CD4-positive, CD25-positive, alpha-beta regulatory T cell (primary cell): Measurements from ENCODE around the gene SORT1. TPM values are rescaled to one million over a fixed set of nuclear protein-coding genes. Genes with fewer than 3 reads are reported as not detected.
"Not testable (repeated sequence)": the region's sequence is repeated elsewhere in the genome, so short reads cannot be mapped to it uniquely, and the experiment has no call there.

Experiments
- ATAC-seq, 2 donors: fragments of 150-1000 bp; cut with Tn5 transposase; one replicate each; pipeline ENCODE4 v1.10.0; 2021; ENCODE audit warnings: low read depth in 2 of 2, moderate number of reproducible peaks in 2 of 2, moderate library complexity in 1 of 2
- DNase-seq, 3 donors: peaks; one replicate each; pipeline versions ENCODE4 v3.0.0 to v3.0.0-alpha.2; 2012 to 2022; ENCODE audit warnings: mixed read lengths in 1 of 3
- H3K27ac ChIP-seq: one replicate; pipeline ENCODE4 v1.7.0; 2013; ENCODE audit warnings: mild to moderate bottlenecking, low read length; ENCODE audit not compliant: insufficient read depth, poor library complexity, severe bottlenecking
- H3K27me3 ChIP-seq: one replicate; pipeline ENCODE4 v1.7.0; 2013; ENCODE audit warnings: low read length; ENCODE audit not compliant: control insufficient read depth, insufficient read depth
- H3K36me3 ChIP-seq: one replicate; pipeline ENCODE4 v1.7.0; 2013; ENCODE audit warnings: mild to moderate bottlenecking, low read length, moderate library complexity; ENCODE audit not compliant: control insufficient read depth, insufficient read depth
- H3K4me1 ChIP-seq: 2 replicates; pipeline ENCODE4 v1.7.0; 2013; ENCODE audit warnings: mild to moderate bottlenecking, low read length; ENCODE audit not compliant: insufficient read depth, control insufficient read depth, poor library complexity, severe bottlenecking
- H3K4me3 ChIP-seq: one replicate; pipeline ENCODE4 v1.7.0; 2013; ENCODE audit warnings: low read depth, mild to moderate bottlenecking, low read length, moderate library complexity
- H3K9me3 ChIP-seq, 2 experiments: 1 replicate in 1 of 2; 2 replicates in 1 of 2; pipeline ENCODE4 v1.7.0; 2013; ENCODE audit warnings: low read length in 2 of 2, mild to moderate bottlenecking in 1 of 2, moderate library complexity in 1 of 2; ENCODE audit not compliant: control insufficient read depth in 2 of 2
- H3K27ac Mint-ChIP-seq, 3 donors: one replicate each; pipeline ENCODE4 v1.8.0; 2020 to 2022; ENCODE audit warnings: mild to moderate bottlenecking in 3 of 3, mixed read lengths in 3 of 3, moderate library complexity in 2 of 3
- H3K27me3 Mint-ChIP-seq: one replicate; pipeline ENCODE4 v1.8.0; 2022; ENCODE audit warnings: mild to moderate bottlenecking, mixed read lengths
- H3K36me3 Mint-ChIP-seq: one replicate; pipeline ENCODE4 v1.8.0; 2020; ENCODE audit warnings: mixed read lengths
- H3K4me1 Mint-ChIP-seq, 4 donors: one replicate each; pipeline ENCODE4 v1.8.0; 2020 to 2022; ENCODE audit warnings: mixed read lengths in 4 of 4, mild to moderate bottlenecking in 1 of 4
- H3K4me3 Mint-ChIP-seq, 4 donors: one replicate each; pipeline ENCODE4 v1.8.0; 2020 to 2022; ENCODE audit warnings: mild to moderate bottlenecking in 4 of 4, mixed read lengths in 4 of 4, moderate library complexity in 3 of 4
- H3K9me3 Mint-ChIP-seq, 7 donors: one replicate each; pipeline ENCODE4 v1.8.0; 2020 to 2022; ENCODE audit warnings: mixed read lengths in 7 of 7, mild to moderate bottlenecking in 3 of 7, moderate library complexity in 2 of 7
- polyA plus RNA-seq, 4 donors: library from polyadenylated mRNA; unstranded; fragments of 300-500 nt; fragmentation: Illumina TruSeq; gene quantifications; one replicate each; pipeline ENCODE4 v1.2.3, GENCODE V29; 2021
- total RNA-seq: library from RNA; stranded (reverse); gene quantifications from one replicate; pipeline ENCODE4 v1.2.3, GENCODE V29; 2022

Gene SORT1
- total and polyA plus RNA-seq, 5 donors from 2014 or later: 0.86 TPM; not detected in 4

DNA sequence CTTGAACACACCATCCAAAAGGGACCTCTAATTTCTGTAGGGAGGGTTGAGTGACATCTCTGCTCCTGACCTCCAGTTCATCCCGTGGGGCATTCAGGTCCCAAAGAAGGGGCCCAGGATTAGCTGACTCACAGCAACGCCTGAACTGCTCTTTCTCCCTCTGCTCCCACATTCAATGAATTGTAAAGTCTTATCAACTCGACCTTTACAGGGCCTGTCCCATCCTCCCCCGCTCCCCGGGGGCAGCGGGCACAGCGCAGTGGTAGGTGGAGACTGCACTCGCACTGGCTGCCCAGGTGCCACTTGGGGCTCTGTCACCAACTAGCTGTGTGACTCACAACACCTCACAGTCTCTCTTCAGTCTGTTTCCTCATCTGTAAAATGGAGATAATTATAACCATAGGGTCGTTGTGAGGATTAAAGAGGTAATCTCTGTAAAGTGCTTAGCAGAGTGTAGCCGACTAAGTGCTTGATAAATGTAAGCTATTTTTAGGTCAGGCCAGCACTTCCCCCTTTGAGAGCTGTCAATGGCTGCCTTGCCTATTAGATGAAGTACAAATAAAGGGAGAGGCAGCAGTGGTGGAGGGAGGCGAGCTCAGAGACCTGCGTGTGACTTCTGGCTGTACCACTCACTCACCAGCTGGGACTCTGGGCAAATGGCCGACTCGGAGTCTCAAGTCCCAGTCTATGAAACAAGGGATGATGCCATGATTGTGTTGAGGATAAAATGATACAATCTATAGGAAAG lies 90.3 kb downstream of the SORT1 start:
- Histone ChIP-seq H3K27ac (no peak overlapping the region), H3K36me3 (no peaks in the 10 kb centered on the region), H3K4me3 (no peak overlapping the region), H3K9me3 (no peaks in the 10 kb centered on the region), H3K4me1 (no peaks in the 10 kb centered on the region), H3K27me3 (peaks cover 2% of the 10 kb centered on the region)
- no peak overlapping the region for H3K27ac Mint-ChIP-seq
- no peaks in the 10 kb centered on the region for H3K9me3 Mint-ChIP-seq
- no peaks in the 10 kb centered on the region for H3K36me3 Mint-ChIP-seq
- no peaks in the 10 kb centered on the region for H3K4me1 Mint-ChIP-seq
- DNase-seq (no peak), ATAC-seq (peak; percentile 50)
- H3K4me3 Mint-ChIP-seq: no peak overlapping the region
- peaks cover 16% of the 10 kb centered on the region for H3K27me3 Mint-ChIP-seq

DNA sequence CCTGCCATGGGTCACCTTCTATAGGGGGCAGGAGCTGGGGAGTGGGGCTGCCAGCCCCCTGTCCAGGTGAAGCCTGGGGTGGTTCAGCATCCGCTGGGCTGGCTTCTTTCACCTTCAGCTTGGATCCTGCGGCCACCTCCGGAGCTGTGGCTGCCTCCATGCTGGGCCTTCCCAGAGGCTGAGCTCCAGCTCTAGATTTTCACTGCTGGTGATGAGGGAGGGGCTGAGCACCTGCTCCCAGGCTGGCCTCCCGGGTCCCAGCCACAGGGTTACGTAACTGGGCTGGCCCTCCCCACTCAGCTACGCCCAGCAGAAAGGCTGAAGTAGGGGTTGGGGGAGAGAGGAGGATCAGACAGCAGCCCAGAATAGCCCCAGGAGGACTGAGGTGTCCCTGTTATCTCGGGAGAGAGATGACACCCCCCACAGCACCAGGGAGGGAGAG lies 90.9 kb downstream of the SORT1 start, which contains the start of gene MYBPHL:
Gene MYBPHL, minus strand, starts transcription at position 180 of the 442 bp plus-strand sequence. Its CDS starts 20 bp downstream, at position 160.
- no peaks in the 10 kb centered on the region for H3K9me3 Mint-ChIP-seq
- no peak within 1 kb of the TSS for H3K27ac Mint-ChIP-seq
- ATAC-seq (no peak), DNase-seq (no peak)
- no peaks in the 10 kb centered on the region for H3K9me3 ChIP-seq
- no peaks in the 10 kb centered on the region for H3K4me1 ChIP-seq
- no peaks in the 10 kb centered on the region for H3K4me1 Mint-ChIP-seq
- H3K4me3 Mint-ChIP-seq: no peak within 1 kb of the TSS
- H3K27me3 Mint-ChIP-seq: peaks cover 15% of the 10 kb centered on the region
- H3K27ac ChIP-seq: no peak within 1 kb of the TSS
- H3K36me3 Mint-ChIP-seq: no peaks in the 10 kb centered on the region
- no peak within 1 kb of the TSS for H3K4me3 ChIP-seq
- H3K27me3 ChIP-seq: peaks cover 2% of the 10 kb centered on the region
- H3K36me3 ChIP-seq: no peaks in the 10 kb centered on the region

DNA sequence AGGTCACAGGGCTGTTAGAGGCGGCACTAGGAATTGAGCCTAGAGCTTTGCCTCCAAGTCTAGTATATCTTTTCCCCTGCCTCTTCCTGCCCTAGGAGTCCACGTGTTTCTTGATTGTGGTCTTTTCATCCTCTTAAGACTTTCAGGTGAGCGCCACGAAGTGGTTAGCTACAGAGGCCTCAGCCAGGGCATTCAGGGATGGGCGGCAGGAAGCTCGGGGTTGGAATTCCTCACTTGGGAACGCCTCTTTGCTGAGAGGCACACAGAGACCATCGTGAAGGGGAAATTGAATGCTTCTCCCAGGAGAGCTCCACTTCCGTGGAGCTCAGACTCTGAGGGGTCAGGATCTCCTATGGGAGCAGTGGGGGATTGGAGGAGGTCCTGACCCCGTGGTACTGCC lies 91.7 kb downstream of the SORT1 start:
- not testable (repeated sequence) for H3K4me3 Mint-ChIP-seq, ATAC-seq, H3K9me3 ChIP-seq, H3K4me3 ChIP-seq, H3K27ac ChIP-seq, H3K36me3 Mint-ChIP-seq, H3K27me3 Mint-ChIP-seq, DNase-seq, H3K9me3 Mint-ChIP-seq, H3K36me3 ChIP-seq, H3K4me1 ChIP-seq, H3K27me3 ChIP-seq, H3K4me1 Mint-ChIP-seq, H3K27ac Mint-ChIP-seq

DNA sequence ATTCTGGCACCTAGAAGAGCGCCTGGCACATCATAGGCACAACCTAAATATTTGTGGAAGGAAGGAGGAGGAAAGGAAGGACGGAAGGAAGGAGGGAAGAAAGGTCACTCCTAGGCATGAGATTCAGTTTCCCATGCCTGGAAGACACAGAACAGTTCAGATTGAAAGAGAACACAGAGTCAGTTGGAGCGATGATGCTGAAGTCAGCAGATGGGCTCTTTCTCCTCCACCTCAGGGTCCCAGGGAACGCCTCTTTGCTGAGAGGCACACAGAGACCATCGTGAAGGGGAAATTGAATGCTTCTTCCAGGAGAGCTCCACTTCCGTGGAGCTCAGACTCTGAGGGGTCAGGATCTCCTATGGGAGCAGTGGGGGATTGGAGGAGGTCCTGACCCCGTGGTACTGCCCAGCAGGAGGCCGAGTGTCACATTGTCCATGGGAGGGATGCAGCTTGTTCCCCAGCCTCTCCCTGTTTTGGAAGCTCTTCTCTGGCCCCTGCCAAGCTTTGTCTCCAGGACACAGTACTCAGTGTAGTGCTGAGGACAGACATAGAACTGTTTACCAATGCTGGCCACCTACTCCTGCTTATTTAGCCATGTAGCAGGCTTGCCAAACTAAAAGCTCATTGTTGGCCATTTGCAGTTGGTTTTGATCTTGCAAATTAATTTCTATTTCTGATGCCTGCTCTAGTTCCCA lies 93.3 kb downstream of the SORT1 start:
- H3K27ac ChIP-seq: no peak overlapping the region
- Mint-ChIP-seq H3K27me3 (peaks cover 20% of the 10 kb centered on the region), H3K36me3 (no peaks in the 10 kb centered on the region), H3K4me1 (no peaks in the 10 kb centered on the region), H3K27ac (no peak overlapping the region), H3K9me3 (no peaks in the 10 kb centered on the region), H3K4me3 (no peak overlapping the region)
- H3K4me1 ChIP-seq: no peaks in the 10 kb centered on the region
- DNase-seq (no peak), ATAC-seq (no peak)
- H3K27me3 ChIP-seq: no peaks in the 10 kb centered on the region
- no peaks in the 10 kb centered on the region for H3K9me3 ChIP-seq
- no peak overlapping the region for H3K4me3 ChIP-seq
- no peaks in the 10 kb centered on the region for H3K36me3 ChIP-seq

DNA sequence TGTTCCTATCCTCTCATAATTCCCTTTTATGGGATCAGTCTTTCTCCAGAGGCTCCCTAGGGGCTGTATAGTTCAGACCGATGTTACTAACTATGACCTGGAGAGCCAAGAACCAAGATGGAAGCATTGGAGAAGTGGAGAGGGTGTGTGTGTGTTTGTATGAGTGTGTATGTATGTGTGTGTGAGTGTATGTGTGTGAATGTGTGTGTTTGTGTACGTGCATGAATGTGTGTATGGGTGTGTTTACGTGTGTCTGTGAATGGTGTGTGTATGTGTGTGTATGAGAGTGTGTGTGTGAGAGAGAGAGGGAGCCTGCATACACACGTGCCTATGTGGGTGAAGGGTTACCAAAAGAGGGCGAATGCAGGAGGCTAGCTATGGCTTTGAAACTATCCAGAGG lies 95.8 kb downstream of the SORT1 start:
- no peak for ATAC-seq
- no peaks in the 10 kb centered on the region for H3K4me1 Mint-ChIP-seq
- peaks cover 18% of the 10 kb centered on the region for H3K27me3 Mint-ChIP-seq
- no peak overlapping the region for H3K4me3 Mint-ChIP-seq
- no peak overlapping the region for H3K4me3 ChIP-seq
- H3K36me3 ChIP-seq: no peaks in the 10 kb centered on the region
- no peak for DNase-seq
- H3K27ac ChIP-seq: no peak overlapping the region
- H3K27ac Mint-ChIP-seq: no peak overlapping the region
- H3K4me1 ChIP-seq: no peaks in the 10 kb centered on the region
- no peaks in the 10 kb centered on the region for H3K9me3 ChIP-seq
- no peaks in the 10 kb centered on the region for H3K27me3 ChIP-seq
- H3K9me3 Mint-ChIP-seq: no peaks in the 10 kb centered on the region
- no peaks in the 10 kb centered on the region for H3K36me3 Mint-ChIP-seq

DNA sequence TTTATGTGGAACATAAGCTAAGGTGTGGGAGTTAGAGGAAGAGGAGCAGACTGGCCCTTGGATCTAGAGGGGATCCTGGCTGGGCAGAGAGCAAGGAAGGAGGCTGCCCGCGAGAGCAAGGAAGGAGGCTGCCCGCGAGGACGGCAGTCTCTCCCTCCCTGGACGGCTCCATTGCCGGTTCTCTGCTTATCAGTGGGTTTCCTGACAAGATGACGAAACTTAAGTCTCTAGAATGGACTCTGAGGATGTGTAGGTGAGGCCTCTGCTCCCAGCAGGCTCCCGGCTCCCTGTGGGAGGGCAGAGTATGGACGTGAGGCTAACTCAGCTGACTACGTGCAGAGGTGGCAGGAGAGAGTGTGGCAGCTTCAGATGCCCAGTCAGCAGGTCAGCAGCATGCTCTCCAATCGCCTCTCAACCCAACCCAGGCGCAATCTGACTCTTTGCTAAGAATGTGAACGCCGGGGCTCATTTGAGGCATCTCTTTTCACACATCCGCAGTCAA lies 97.0 kb downstream of the SORT1 start:
- Mint-ChIP-seq H3K4me1 (no peaks in the 10 kb centered on the region), H3K36me3 (no peaks in the 10 kb centered on the region), H3K9me3 (no peaks in the 10 kb centered on the region), H3K4me3 (no peak overlapping the region), H3K27ac (no peak overlapping the region), H3K27me3 (peaks cover 18% of the 10 kb centered on the region)
- H3K27me3 ChIP-seq: peaks cover 1% of the 10 kb centered on the region
- no peak for ATAC-seq
- no peaks in the 10 kb centered on the region for H3K9me3 ChIP-seq
- H3K36me3 ChIP-seq: no peaks in the 10 kb centered on the region
- no peak for DNase-seq
- no peaks in the 10 kb centered on the region for H3K4me1 ChIP-seq
- H3K4me3 ChIP-seq: no peak overlapping the region
- H3K27ac ChIP-seq: no peak overlapping the region

DNA sequence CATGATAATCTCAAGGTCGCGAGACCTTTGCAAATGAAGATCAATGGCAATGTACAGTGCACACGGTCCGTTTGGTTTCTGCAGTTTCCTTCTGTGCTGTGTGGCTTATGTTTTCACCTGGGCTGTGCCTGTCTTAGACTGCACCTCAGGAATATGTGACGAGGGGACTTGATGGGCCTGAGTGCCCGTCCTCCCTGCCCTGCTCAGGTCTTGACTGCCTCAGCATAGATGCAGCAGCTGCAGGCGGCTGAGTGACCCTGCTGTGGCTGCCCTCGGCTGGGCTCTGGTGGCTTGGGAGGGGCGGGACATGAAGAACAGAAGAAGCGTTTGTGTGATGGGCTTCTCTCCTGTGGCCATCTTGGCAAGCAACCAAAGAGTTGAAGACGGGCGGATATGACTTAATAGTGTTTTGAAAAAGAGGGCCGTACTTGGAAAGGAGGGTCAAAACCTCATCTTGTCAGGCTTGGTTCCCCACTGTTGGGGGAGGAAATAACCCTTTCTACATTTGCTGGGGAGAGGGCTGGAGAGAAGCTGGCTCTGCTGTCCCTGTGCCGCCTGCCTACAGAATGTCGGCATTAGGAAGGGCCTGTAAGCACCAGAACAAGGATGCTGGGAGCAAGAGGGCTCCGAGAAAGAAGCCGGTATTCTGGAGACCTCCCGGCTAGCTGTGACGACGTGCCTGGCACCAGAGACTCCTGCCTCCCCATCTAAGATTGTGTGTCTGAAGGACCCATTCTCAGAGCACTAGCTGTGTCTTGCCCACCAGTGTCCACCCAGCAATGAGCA lies 98.0 kb downstream of the SORT1 start:
- Mint-ChIP-seq H3K9me3 (no peaks in the 10 kb centered on the region), H3K36me3 (no peaks in the 10 kb centered on the region), H3K27me3 (peaks cover 18% of the 10 kb centered on the region), H3K27ac (no peak overlapping the region), H3K4me3 (peak overlapping the region in 1 of 4 donors; percentile 77), H3K4me1 (no peaks in the 10 kb centered on the region)
- ATAC-seq (no peak), DNase-seq (no peak)
- Histone ChIP-seq H3K27ac (no peak overlapping the region), H3K27me3 (peaks cover 4% of the 10 kb centered on the region), H3K4me1 (no peaks in the 10 kb centered on the region), H3K4me3 (no peak overlapping the region), H3K9me3 (no peaks in the 10 kb centered on the region), H3K36me3 (no peaks in the 10 kb centered on the region)
